Nephron progenitor cell (in vitro differentiated cells): ENCODE results near the gene MLC1.

Source experiments
- DNase-seq: peaks from one replicate; pipeline ENCODE4 v3.0.0; 2021
- H3K27ac Mint-ChIP-seq: 2 replicates; pipeline ENCODE4 v1.8.0; 2021; ENCODE audit warnings: mild to moderate bottlenecking, moderate library complexity, mixed read lengths
- H3K27me3 Mint-ChIP-seq: 2 replicates; pipeline ENCODE4 v1.8.0; 2021; ENCODE audit warnings: mild to moderate bottlenecking, low read depth, mixed read lengths; ENCODE audit not compliant: poor library complexity
- H3K36me3 Mint-ChIP-seq: 2 replicates; pipeline ENCODE4 v1.8.0; 2021; ENCODE audit warnings: low read depth, mixed read lengths
- H3K4me1 Mint-ChIP-seq: 2 replicates; pipeline ENCODE4 v1.8.0; 2021; ENCODE audit warnings: mixed read lengths
- H3K4me3 Mint-ChIP-seq: 2 replicates; pipeline ENCODE4 v1.8.0; 2021; ENCODE audit warnings: mild to moderate bottlenecking, moderate library complexity, mixed read lengths
- H3K9me3 Mint-ChIP-seq: 2 replicates; pipeline ENCODE4 v1.8.0; 2021; ENCODE audit warnings: mild to moderate bottlenecking, moderate library complexity, mixed read lengths
- CTCF ChIP-seq: fragments of 200-600 bp; sonication (generic); IDR thresholded peaks from 2 replicates; pipeline ENCODE4 v1.5.0; 2021; ENCODE audit warnings: antibody characterized with exemption

Gene MLC1

GRCh38 chr22:50081426-50082196 is 3.6 kb downstream of the MLC1 start:
- no peak for TF ChIP-seq CTCF
- Mint-ChIP-seq H3K27ac (no peak overlapping the region), H3K9me3 (peaks cover 2% of the 10 kb centered on the region), H3K4me1 (peaks cover 49% of the 10 kb centered on the region), H3K36me3 (no peaks in the 10 kb centered on the region), H3K4me3 (no peak overlapping the region), H3K27me3 (peaks cover 8% of the 10 kb centered on the region)
- DNase-seq, result no peak

GRCh38 chr22:50080077-50080465 is 5.2 kb downstream of the MLC1 start:
- Mint-ChIP-seq H3K9me3 (no peaks in the 10 kb centered on the region), H3K4me1 (peaks cover 52% of the 10 kb centered on the region), H3K27ac (peak overlapping the region; percentile 84), H3K36me3 (no peaks in the 10 kb centered on the region), H3K27me3 (peaks cover 13% of the 10 kb centered on the region), H3K4me3 (no peak overlapping the region)
- DNase-seq, result no peak
- TF ChIP-seq CTCF, result no peak

GRCh38 chr22:50078761-50079160 is 6.5 kb downstream of the MLC1 start:
- Mint-ChIP-seq H3K36me3 (no peaks in the 10 kb centered on the region), H3K4me1 (peaks cover 52% of the 10 kb centered on the region), H3K9me3 (no peaks in the 10 kb centered on the region), H3K27me3 (peaks cover 13% of the 10 kb centered on the region), H3K27ac (no peak overlapping the region), H3K4me3 (no peak overlapping the region)
- no peak for TF ChIP-seq CTCF
- DNase-seq, result no peak

GRCh38 chr22:50078246-50078645 is 7.0 kb downstream of the MLC1 start:
- TF ChIP-seq CTCF, result no peak
- H3K9me3 Mint-ChIP-seq, result no peaks in the 10 kb centered on the region
- peaks cover 12% of the 10 kb centered on the region for H3K27me3 Mint-ChIP-seq
- no peak for DNase-seq
- no peak overlapping the region for H3K4me3 Mint-ChIP-seq
- no peak overlapping the region for H3K27ac Mint-ChIP-seq
- H3K36me3 Mint-ChIP-seq, result no peaks in the 10 kb centered on the region
- peaks cover 47% of the 10 kb centered on the region for H3K4me1 Mint-ChIP-seq

- H3K27me3 Mint-ChIP-seq, result peaks cover 9% of the 10 kb centered on the region
- DNase-seq, result no peak
- no peaks in the 10 kb centered on the region for H3K9me3 Mint-ChIP-seq
- no peaks in the 10 kb centered on the region for H3K36me3 Mint-ChIP-seq
- H3K27ac Mint-ChIP-seq, result no peak overlapping the region
- peak overlapping the region; percentile 43 for H3K4me3 Mint-ChIP-seq
- H3K4me1 Mint-ChIP-seq, result peaks cover 40% of the 10 kb centered on the region
- no peak for TF ChIP-seq CTCF
These were observed 8.3 kb downstream of the MLC1 start for GRCh38 chr22:50076646-50077535.
